ENCODE results near the gene ECE1. TPM values are rescaled to one million over a fixed set of nuclear protein-coding genes. Genes with fewer than 3 reads are reported as not detected.

The ECE1 gene
- total and polyA plus RNA-seq, 2 experiments from 2014 or later = 42.4 to 59.1 TPM

GRCh38 chr1:21337454-21337927 is 47.2 kb upstream of the ECE1 start:
- Histone ChIP-seq H3K9me3 (ENCODE audit: low read depth) (no peaks in the 10 kb centered on the region), H3K27me3 (no peaks in the 10 kb centered on the region), H3K27ac (peak overlapping the region; percentile 2), H3K36me3 (no peaks in the 10 kb centered on the region), H3K4me3 (no peak overlapping the region), H3K4me1 (ENCODE audit: low read depth) (peaks cover 11% of the 10 kb centered on the region)
- TF ChIP-seq CTCF (IDR thresholded peaks at IDR 0.05; ENCODE audit: low read depth, low read length) = no peak
- no peak for DNase-seq (ENCODE audit: low read depth in 1 of 2, low spot score in 1 of 2)

GRCh38 chr1:21337010-21337437 is 46.8 kb upstream of the ECE1 start:
- Histone ChIP-seq H3K36me3 (no peaks in the 10 kb centered on the region), H3K27me3 (no peaks in the 10 kb centered on the region), H3K9me3 (ENCODE audit: low read depth) (no peaks in the 10 kb centered on the region), H3K4me1 (ENCODE audit: low read depth) (peaks cover 14% of the 10 kb centered on the region), H3K4me3 (no peak overlapping the region), H3K27ac (peak overlapping the region; percentile 2)
- TF ChIP-seq CTCF (IDR thresholded peaks at IDR 0.05; ENCODE audit: low read depth, low read length) = no peak
- DNase-seq (ENCODE audit: low read depth in 1 of 2, low spot score in 1 of 2) = peak in 1 of 2 donors; percentile 31

GRCh38 chr1:21335750-21336224 is 45.5 kb upstream of the ECE1 start:
- DNase-seq (ENCODE audit: low read depth in 1 of 2, low spot score in 1 of 2) = no peak
- Histone ChIP-seq H3K27me3 (no peaks in the 10 kb centered on the region), H3K36me3 (no peaks in the 10 kb centered on the region), H3K27ac (no peak overlapping the region), H3K4me1 (ENCODE audit: low read depth) (peaks cover 17% of the 10 kb centered on the region), H3K9me3 (ENCODE audit: low read depth) (no peaks in the 10 kb centered on the region), H3K4me3 (no peak overlapping the region)
- no peak for TF ChIP-seq CTCF (IDR thresholded peaks at IDR 0.05; ENCODE audit: low read depth, low read length)

GRCh38 chr1:21335088-21335691 is 44.9 kb upstream of the ECE1 start:
- Histone ChIP-seq H3K4me3 (no peak overlapping the region), H3K9me3 (ENCODE audit: low read depth) (no peaks in the 10 kb centered on the region), H3K27me3 (no peaks in the 10 kb centered on the region), H3K27ac (no peak overlapping the region), H3K36me3 (no peaks in the 10 kb centered on the region), H3K4me1 (ENCODE audit: low read depth) (peaks cover 15% of the 10 kb centered on the region)
- no peak for TF ChIP-seq CTCF (IDR thresholded peaks at IDR 0.05; ENCODE audit: low read depth, low read length)
- no peak for DNase-seq (ENCODE audit: low read depth in 1 of 2, low spot score in 1 of 2)

- H3K4me1 ChIP-seq (ENCODE audit: low read depth) = peaks cover 20% of the 10 kb centered on the region
- peak; percentile 56 to 89 for DNase-seq (ENCODE audit: low read depth in 1 of 2, low spot score in 1 of 2)
- H3K36me3 ChIP-seq = no peaks in the 10 kb centered on the region
- H3K4me3 ChIP-seq = no peak overlapping the region
- H3K27me3 ChIP-seq = no peaks in the 10 kb centered on the region
- peak; percentile 89 for TF ChIP-seq CTCF (IDR thresholded peaks at IDR 0.05; ENCODE audit: low read depth, low read length)
- H3K27ac ChIP-seq = peak overlapping the region; percentile 52
- H3K9me3 ChIP-seq (ENCODE audit: low read depth) = no peaks in the 10 kb centered on the region
Observed at GRCh38 chr1:21334214-21335087, 44.2 kb upstream of the ECE1 start.

All from cardiac muscle cell (in vitro differentiated cells and primary cell).